GM12878 (cell line): ENCODE results near the gene PDK1. TPM values are rescaled to one million over a fixed set of nuclear protein-coding genes. Genes with fewer than 3 reads are reported as not detected.

Source experiments
- ATAC-seq: fragments of 200-7000 bp; cut with Tn5 transposase; 3 replicates; pipeline ENCODE4 v1.9.1; 2020; ENCODE audit warnings: mild to moderate bottlenecking, moderate library complexity
- BruUV-seq: library from RNA; stranded (reverse); fragments of 400-500 nt; replicated peaks from 2 replicates; lab custom pipeline; 2021; lab: Mats Ljungman, UMichigan
- CTCF ChIA-PET: fragments of 300-600 bp; sonication (Branson Sonifier 250); formaldehyde crosslinking; extraction: SDS; loops from one replicate; lab custom pipeline; 2021; ENCODE audit warnings: inconsistent platforms; lab: Yijun Ruan, JAX
- POLR2A ChIA-PET: fragments of 350-600 bp; formaldehyde crosslinking; extraction: SDS; loops from one replicate; lab custom pipeline; 2021; ENCODE audit warnings: inconsistent platforms; lab: Charles Lee
- RAD21 ChIA-PET: fragments of 300-600 bp; sonication (Branson Sonifier 250); formaldehyde crosslinking; loops from one replicate; lab custom pipeline; 2023; ENCODE audit warnings: antibody characterized with exemption; ENCODE audit not compliant: unreplicated experiment; lab: Charles Lee
- SMC1A ChIA-PET: fragments of 300-600 bp; sonication (Branson Sonifier 250); formaldehyde crosslinking; loops from one replicate; lab custom pipeline; 2023; ENCODE audit not compliant: unreplicated experiment, uncharacterized antibody; lab: Charles Lee
- DNase-seq: peaks from one replicate; pipeline ENCODE4 v3.0.0-alpha.2; 2011; ENCODE audit warnings: low read depth, low spot score
- FAIRE-seq: peaks from 3 replicates; lab custom pipeline; 2011; peaks lifted over from hg19 to GRCh38; lab: Jason Lieb, UNC
- H2AFZ ChIP-seq: 2 replicates; pipeline ENCODE4 v1.6.0; 2011; ENCODE audit warnings: low read depth, low read length, control low read depth; ENCODE audit not compliant: control insufficient read depth
- H3K27ac ChIP-seq: 2 replicates; pipeline ENCODE4 v1.5.1; 2011; ENCODE audit warnings: control low read depth; ENCODE audit not compliant: control insufficient read depth, insufficient read depth
- H3K27me3 ChIP-seq, 2 experiments: replicated peaks in 1 of 2; 2 replicates each; pipeline versions ENCODE4 v1.6.0 to v1.6.1; 2011; ENCODE audit warnings: low read length in 1 of 2; ENCODE audit not compliant: control insufficient read depth in 2 of 2, insufficient read depth in 2 of 2
- H3K36me3 ChIP-seq, 2 experiments: 2 replicates each; pipeline ENCODE4 v1.5.1; 2011; ENCODE audit warnings: low read length in 1 of 2; ENCODE audit not compliant: control insufficient read depth in 2 of 2, insufficient read depth in 2 of 2
- H3K4me1 ChIP-seq: 2 replicates; pipeline ENCODE4 v1.6.1; 2011; ENCODE audit warnings: mild to moderate bottlenecking, low read length, moderate library complexity, mixed read lengths; ENCODE audit not compliant: control insufficient read depth, insufficient read depth
- H3K4me2 ChIP-seq: 2 replicates; pipeline ENCODE4 v1.6.0; 2011; ENCODE audit warnings: control low read depth; ENCODE audit not compliant: control insufficient read depth, insufficient read depth
- H3K4me3 ChIP-seq: fragments of 200-600 bp; sonication (generic); 2 replicates; pipeline ENCODE4 v1.5.1; 2016
- H3K79me2 ChIP-seq: 2 replicates; pipeline ENCODE4 v1.6.0; 2011; ENCODE audit warnings: low read length; ENCODE audit not compliant: control insufficient read depth, insufficient read depth
- H3K9ac ChIP-seq: 2 replicates; pipeline ENCODE4 v1.8.0; 2011; ENCODE audit warnings: low read length, control low read depth, mixed read lengths; ENCODE audit not compliant: control insufficient read depth, insufficient read depth
- H3K9me3 ChIP-seq: replicated peaks from 3 replicates; pipeline ENCODE4 v1.5.1; 2011; ENCODE audit warnings: mild to moderate bottlenecking, low read length; ENCODE audit not compliant: control insufficient read depth, insufficient read depth
- H4K20me1 ChIP-seq: 2 replicates; pipeline ENCODE4 v1.6.0; 2011; ENCODE audit not compliant: control insufficient read depth, insufficient read depth
- PAX8 ChIP-seq: fragments of 450-650 bp; IDR thresholded peaks from 2 replicates; pipeline ENCODE4 v1.6.1; 2017; ENCODE audit warnings: mild to moderate bottlenecking, moderate library complexity
- TCF7 ChIP-seq: IDR thresholded peaks from 2 replicates; pipeline ENCODE4 v1.6.1; 2014; ENCODE audit warnings: antibody characterized with exemption, borderline replicate concordance
- ZNF592 ChIP-seq: fragments of 450-650 bp; IDR thresholded peaks from 2 replicates; pipeline ENCODE4 v1.6.1; 2017; ENCODE audit warnings: mild to moderate bottlenecking, moderate library complexity
- WGBS: methylation state at CpG from one replicate; pipeline ENCODE4 v1.1.6; 2016; ENCODE audit warnings: low lambda C conversion rate; ENCODE audit not compliant: insufficient replicate concordance, insufficient coverage; ENCODE audit errors: missing lambda C conversion rate; 5-methylcytosine and 5-hydroxymethylcytosine counted together
- in situ Hi-C: fragments of 300-500 bp; cut with MboI; formaldehyde crosslinking; loops from 9 replicates; pipeline ENCODE4 v1.14.3; 2018; ENCODE audit warnings: mixed read lengths
- intact Hi-C: fragments of 100-400 bp; cut with micrococcal nuclease; formaldehyde crosslinking; loops from one replicate; pipeline ENCODE4 v1.14.2; 2022; ENCODE audit not compliant: unreplicated experiment
- polyA plus RNA-seq, 11 experiments: library from polyadenylated mRNA; depleted of rRNA in 4 of 11; unstranded in 6 of 11; stranded (reverse) in 5 of 11; fragments of >200 nt; fragmentation: Nextera tagmentation in 4 of 11; fragmentation: Illumina TruSeq in 1 of 11; extraction: Ambion mirVana in 4 of 11; extraction: Trizol in 1 of 11; gene quantifications; 1 replicate in 1 of 11; 2 replicates in 10 of 11; pipeline versions ENCODE4 v1.2.1 to v1.2.3, GENCODE V29; 2011 to 2016; ENCODE audit warnings: inconsistent platforms in 2 of 11, missing spikeins in 2 of 11, low read depth in 1 of 11
- total RNA-seq, 4 experiments: library from RNA; depleted of rRNA in 3 of 4; stranded (reverse); fragments of >200 nt in 3 of 4; fragmentation: Illumina TruSeq in 1 of 4; extraction: Trizol in 1 of 4; gene quantifications; 2 replicates each; pipeline versions ENCODE4 v1.2.1 to v1.2.3, GENCODE V29; 2013 to 2021

PDK1 gene
- total and polyA plus RNA-seq, 10 of the 15 experiments (the other 5 are each of a cell fraction or from before 2014, with no cell fraction given), result 5.3 to 128 (median 17.1) TPM

GRCh38 chr2:172560721-172561120, 4.8 kb downstream of the PDK1 start (continued):
- no peak for TF ChIP-seq ZNF592
- TF ChIP-seq TCF7, result no peak
- TF ChIP-seq, all 136 proteins: peak for 0

GRCh38 chr2:172561270-172561669, 5.4 kb downstream of the PDK1 start:
- Histone ChIP-seq H3K4me3 (no peak overlapping the region), H2AFZ (no peak overlapping the region)
- no TSS peak for BruUV-seq
- no peak for TF ChIP-seq PAX8
- TF ChIP-seq, all 136 proteins: peak for 0
- FAIRE-seq, result no peak
- DNase-seq, result no peak
- Histone ChIP-seq H3K4me1 (no peaks in the 10 kb centered on the region; the same call in 1 of the 2 replicates), H3K27me3 (no peaks in the 10 kb centered on the region), H3K27ac (no peak overlapping the region), H4K20me1 (peaks cover 4% of the 10 kb centered on the region; the same call in 1 of the 2 replicates), H3K36me3 (peaks cover 0 to 39% of the 10 kb centered on the region in 2 experiments; a peak in 2 of 4 replicates), H3K9me3 (no peaks in the 10 kb centered on the region), H3K4me2 (peak overlapping the region; percentile 47; the same call in 1 of the 2 replicates), H3K79me2 (peaks cover 55% of the 10 kb centered on the region), H3K9ac (no peak overlapping the region)
- RAD21 ChIA-PET, result interaction anchor here (0.6 kb wide), 1 partner anchor 1882 kb away, joined by 3 read pairs; no protein-coding TSS in a partner anchor
- 92% methylated on average over 4 of the region's 4 CpGs for WGBS
- SMC1A ChIA-PET, result interaction anchor here (0.8 to 1.9 kb wide), 4 partner anchors 8 to 20 kb away, joined by 3 to 7 read pairs (median 4); no protein-coding TSS in a partner anchor
- CTCF ChIA-PET, result interaction anchor here (0.8 kb wide), 1 partner anchor 14 kb away, joined by 4 read pairs; no protein-coding TSS in a partner anchor
- in situ Hi-C loops (loop anchor here (25.0 kb wide), 1 partner anchor 1624 kb away; the partner anchor contains the start of gene GORASP2), intact Hi-C loops (no loop called here)
- POLR2A ChIA-PET, result no interaction called here
- ATAC-seq, result no peak
